SK-N-SH (cell line): ENCODE data around the gene NME5. TPM values are rescaled to one million over a fixed set of nuclear protein-coding genes. Genes with fewer than 3 reads are reported as not detected.

Experiments
- CTCF ChIA-PET: fragments of 300-600, 350-600 bp; formaldehyde crosslinking; extraction: SDS; loops from one replicate; lab custom pipeline; 2021; lab: Yijun Ruan, JAX
- POLR2A ChIA-PET: fragments of 350-600 bp; sonication (Branson Sonifier 250); formaldehyde crosslinking; extraction: SDS; loops from one replicate; lab custom pipeline; 2020; ENCODE audit warnings: antibody characterized with exemption, inconsistent platforms; lab: Yijun Ruan, JAX
- DNase-seq: peaks from one replicate; pipeline ENCODE4 v3.0.0; 2012
- H2AFZ ChIP-seq: fragments of 200-600 bp; sonication (generic); 2 replicates; pipeline ENCODE4 v1.8.1; 2016; ENCODE audit warnings: antibody characterized with exemption, mild to moderate bottlenecking, low read depth
- H3F3A ChIP-seq: fragments of 200-600 bp; sonication (generic); replicated peaks from 2 replicates; pipeline ENCODE3; 2016; ENCODE audit warnings: antibody characterized with exemption, mild to moderate bottlenecking; ENCODE audit not compliant: insufficient read depth
- H3K27ac ChIP-seq, 2 experiments: fragments of 200-500 bp in 1 of 2; fragments of 200-600 bp in 1 of 2; sonication (Bioruptor generic) in 1 of 2; sonication (generic), shearing (Covaris generic) in 1 of 2; 2 replicates each; pipeline versions ENCODE4 v1.5.1 to v1.6.1; 2014 to 2016; ENCODE audit warnings: low read depth in 2 of 2, inconsistent platforms in 1 of 2, low read length in 1 of 2, mild to moderate bottlenecking in 1 of 2, mixed read lengths in 1 of 2
- H3K27me3 ChIP-seq: fragments of 200-600 bp; sonication (generic), shearing (Covaris generic); 2 replicates; pipeline ENCODE4 v1.6.1; 2016; ENCODE audit warnings: mixed run types; ENCODE audit not compliant: insufficient read depth
- H3K36me3 ChIP-seq, 2 experiments: fragments of 200-500 bp in 1 of 2; fragments of 200-600 bp in 1 of 2; sonication (Bioruptor generic) in 1 of 2; sonication (generic) in 1 of 2; replicated peaks in 1 of 2; 2 replicates each; pipeline versions ENCODE3 to v1.5.1; 2014 to 2016; ENCODE audit warnings: low read length in 1 of 2, mild to moderate bottlenecking in 1 of 2; ENCODE audit not compliant: insufficient read depth in 2 of 2, control insufficient read depth in 1 of 2
- H3K4me1 ChIP-seq, 2 experiments: fragments of 200-500 bp in 1 of 2; fragments of 200-600 bp in 1 of 2; sonication (Bioruptor generic) in 1 of 2; sonication (generic), shearing (Covaris generic) in 1 of 2; 2 replicates each; pipeline versions ENCODE4 v1.5.1 to v1.6.1; 2014 to 2016; ENCODE audit warnings: low read depth in 1 of 2, low read length in 1 of 2, mixed run types in 1 of 2; ENCODE audit not compliant: insufficient read depth in 2 of 2, control insufficient read depth in 1 of 2
- H3K4me2 ChIP-seq: fragments of 200-600 bp; sonication (generic), shearing (Covaris generic); 2 replicates; pipeline ENCODE4 v1.6.1; 2017; ENCODE audit warnings: mixed run types
- H3K4me3 ChIP-seq, 2 experiments: fragments of 200-500 bp in 1 of 2; fragments of 200-600 bp in 1 of 2; sonication (Bioruptor generic) in 1 of 2; sonication (generic), shearing (Covaris generic) in 1 of 2; 2 replicates each; pipeline versions ENCODE4 v1.5.1 to v1.8.1; 2014 to 2016; ENCODE audit warnings: low read depth in 2 of 2, inconsistent platforms in 1 of 2, low read length in 1 of 2, mild to moderate bottlenecking in 1 of 2, mixed read lengths in 1 of 2, moderate library complexity in 1 of 2
- H3K79me2 ChIP-seq: fragments of 200-600 bp; sonication (generic); 2 replicates; pipeline ENCODE4 v1.8.1; 2017; ENCODE audit warnings: mild to moderate bottlenecking; ENCODE audit not compliant: insufficient read depth
- H3K9ac ChIP-seq: fragments of 200-600 bp; sonication (generic); 2 replicates; pipeline ENCODE4 v1.6.1; 2017; ENCODE audit warnings: mixed run types
- H3K9me2 ChIP-seq: fragments of 200-600 bp; sonication (generic); 2 replicates; pipeline ENCODE4 v1.6.1; 2017; ENCODE audit warnings: mixed run types
- H3K9me3 ChIP-seq: fragments of 200-600 bp; sonication (generic); 2 replicates; pipeline ENCODE4 v1.6.1; 2017; ENCODE audit warnings: mixed run types, mild to moderate bottlenecking, moderate library complexity
- H4K20me1 ChIP-seq: fragments of 200-600 bp; sonication (generic); 2 replicates; pipeline ENCODE4 v1.6.1; 2017; ENCODE audit warnings: mild to moderate bottlenecking, mixed run types; ENCODE audit not compliant: insufficient read depth
- CHD2 ChIP-seq: fragments of 150-350 bp; IDR thresholded peaks from 2 replicates; pipeline ENCODE4 v1.6.1; 2018; ENCODE audit warnings: low read length; ENCODE audit not compliant: partially characterized antibody
- ELF1 ChIP-seq: IDR thresholded peaks from 2 replicates; pipeline ENCODE4 v1.4.0; 2012
- EP300 ChIP-seq, 2 experiments: IDR thresholded peaks; 2 replicates each; pipeline versions ENCODE4 v1.4.0 to v1.6.1; 2012; ENCODE audit warnings: borderline replicate concordance in 1 of 2, low read depth in 1 of 2, low read length in 1 of 2
- EZH2phosphoT487 ChIP-seq: fragments of 200-600 bp; sonication (generic); IDR thresholded peaks from 2 replicates; pipeline ENCODE4 v1.6.1; 2017; ENCODE audit warnings: low read depth, mixed run types, mild to moderate bottlenecking, antibody characterized with exemption, moderate library complexity, borderline replicate concordance
- FOXJ3 ChIP-seq: sonication (generic); formaldehyde crosslinking; IDR thresholded peaks from 2 replicates; pipeline ENCODE4 v1.5.1; 2020; ENCODE audit warnings: mild to moderate bottlenecking, missing genetic modification reagents
- GABPA ChIP-seq: IDR thresholded peaks from 2 replicates; pipeline ENCODE4 v1.4.0; 2012; ENCODE audit warnings: low read depth, mild to moderate bottlenecking
- JUND ChIP-seq: IDR thresholded peaks from 2 replicates; pipeline ENCODE4 v1.4.0; 2012
- MEF2A ChIP-seq: IDR thresholded peaks from 2 replicates; pipeline ENCODE4 v1.4.0; 2012; ENCODE audit warnings: low read depth, borderline replicate concordance
- MXI1 ChIP-seq: IDR thresholded peaks from 2 replicates; pipeline ENCODE4 v1.6.1; 2012; ENCODE audit warnings: mild to moderate bottlenecking, low read depth, low read length, improper control_type of control experiment
- NFIC ChIP-seq: IDR thresholded peaks from 2 replicates; pipeline ENCODE4 v1.4.0; 2012; ENCODE audit warnings: borderline replicate concordance
- RCOR1 ChIP-seq: fragments of 150-350 bp; IDR thresholded peaks from 2 replicates; pipeline ENCODE4 v1.6.1; 2017; ENCODE audit warnings: antibody characterized with exemption, low read length
- RFX5 ChIP-seq: IDR thresholded peaks from 2 replicates; pipeline ENCODE4 v1.6.1; 2012; ENCODE audit warnings: mild to moderate bottlenecking, improper control_type of control experiment, low read length
- RXRA ChIP-seq: IDR thresholded peaks from 2 replicates; pipeline ENCODE4 v1.4.0; 2012; ENCODE audit warnings: low read depth, mild to moderate bottlenecking, borderline replicate concordance
- SIN3A ChIP-seq: IDR thresholded peaks from 2 replicates; pipeline ENCODE4 v1.6.1; 2012; ENCODE audit warnings: low read depth, mild to moderate bottlenecking, low read length, moderate library complexity, borderline replicate concordance
- YY1 ChIP-seq: IDR thresholded peaks from 2 replicates; pipeline ENCODE4 v1.4.0; 2012; ENCODE audit warnings: low read depth, mild to moderate bottlenecking
- WGBS: methylation state at CpG from one replicate; pipeline ENCODE4 v1.1.6; 2017; ENCODE audit warnings: low lambda C conversion rate; 5-methylcytosine and 5-hydroxymethylcytosine counted together
- polyA plus RNA-seq, 3 experiments: library from polyadenylated mRNA; depleted of rRNA; stranded (reverse); fragments of >200 nt; gene quantifications; 2 replicates each; pipeline ENCODE4 v1.2.3, GENCODE V29; 2012
- TF ChIP-seq, protein P1 (sequence below): IDR thresholded peaks from 2 replicates; pipeline ENCODE4; 2012
- TF ChIP-seq, protein P2 (sequence below): IDR thresholded peaks from 2 replicates; pipeline ENCODE4 v1.4.0; 2012; ENCODE audit warnings: low read depth, borderline replicate concordance
- TF ChIP-seq, protein P3 (sequence below): fragments of 150-350 bp; IDR thresholded peaks from 2 replicates; pipeline ENCODE4 v1.6.1; 2016; ENCODE audit warnings: mild to moderate bottlenecking, low read depth, low read length
- TF ChIP-seq, protein P4 (sequence below): IDR thresholded peaks from 2 replicates; pipeline ENCODE4 v1.4.0; 2012; ENCODE audit warnings: low read depth
- TF ChIP-seq, protein P5 (sequence below): IDR thresholded peaks from 2 replicates; pipeline ENCODE4 v1.6.1; 2012; ENCODE audit warnings: mild to moderate bottlenecking, low read depth, low read length, moderate library complexity

The NME5 gene
- polyA plus RNA-seq, 1 of the 3 experiments (the other 2 are of a cell fraction): 3.7 TPM

DNA sequence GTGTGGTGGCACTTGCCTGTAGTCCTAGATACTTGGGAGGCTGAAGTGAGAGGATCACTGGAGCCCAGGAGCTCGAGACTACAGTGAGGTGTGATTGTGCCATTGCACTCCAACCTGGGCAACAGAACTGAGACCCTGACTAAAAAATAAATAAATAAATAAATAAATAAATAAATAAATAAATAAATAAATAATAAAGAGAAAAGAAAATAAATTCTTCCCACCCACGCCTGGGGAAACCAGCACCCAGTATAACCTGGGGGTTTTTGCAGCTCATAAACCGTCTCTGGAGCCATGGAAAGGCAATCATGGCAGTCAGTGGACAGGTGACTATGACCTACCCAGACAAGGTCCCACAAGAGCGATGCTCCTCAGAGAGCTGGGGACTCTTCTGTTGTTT lies 47.5 kb downstream of the NME5 start:
- CTCF ChIA-PET: interaction anchor here (1.0 to 2.0 kb wide), 5 partner anchors 14 to 313 kb away, joined by 3 to 12 read pairs (median 4); no protein-coding TSS in a partner anchor
- Histone ChIP-seq H3F3A (no peaks in the 10 kb centered on the region), H3K36me3 (no peaks in the 10 kb centered on the region), H3K9ac (no peak overlapping the region), H3K9me2 (no peaks in the 10 kb centered on the region), H3K79me2 (no peaks in the 10 kb centered on the region), H3K27me3 (peaks cover 7% of the 10 kb centered on the region; the same call in 1 of the 2 replicates), H2AFZ (no peak overlapping the region), H3K27ac (no peak overlapping the region), H3K4me1 (no peaks in the 10 kb centered on the region), H3K4me3 (no peak overlapping the region), H4K20me1 (no peaks in the 10 kb centered on the region), H3K4me2 (no peak overlapping the region), H3K9me3 (no peaks in the 10 kb centered on the region)
- 48% methylated on average over 4 of the region's 4 CpGs for WGBS
- POLR2A ChIA-PET: no interaction called here
- TF ChIP-seq FOXJ3 (CRISPR knock-in tag): no peak
- TF ChIP-seq JUND: no peak
- TF ChIP-seq GABPA: no peak
- no peak for TF ChIP-seq EP300 (IDR thresholded peaks at IDR 0.05; ENCODE audit: borderline replicate concordance in 1 of 2, low read depth in 1 of 2, low read length in 1 of 2)
- TF ChIP-seq, protein P1, sequence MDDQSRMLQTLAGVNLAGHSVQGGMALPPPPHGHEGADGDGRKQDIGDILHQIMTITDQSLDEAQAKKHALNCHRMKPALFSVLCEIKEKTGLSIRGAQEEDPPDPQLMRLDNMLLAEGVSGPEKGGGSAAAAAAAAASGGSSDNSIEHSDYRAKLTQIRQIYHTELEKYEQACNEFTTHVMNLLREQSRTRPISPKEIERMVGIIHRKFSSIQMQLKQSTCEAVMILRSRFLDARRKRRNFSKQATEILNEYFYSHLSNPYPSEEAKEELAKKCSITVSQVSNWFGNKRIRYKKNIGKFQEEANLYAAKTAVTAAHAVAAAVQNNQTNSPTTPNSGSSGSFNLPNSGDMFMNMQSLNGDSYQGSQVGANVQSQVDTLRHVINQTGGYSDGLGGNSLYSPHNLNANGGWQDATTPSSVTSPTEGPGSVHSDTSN: no peak
- no peak for TF ChIP-seq RCOR1
- no peak for TF ChIP-seq MXI1
- TF ChIP-seq, protein P2, sequence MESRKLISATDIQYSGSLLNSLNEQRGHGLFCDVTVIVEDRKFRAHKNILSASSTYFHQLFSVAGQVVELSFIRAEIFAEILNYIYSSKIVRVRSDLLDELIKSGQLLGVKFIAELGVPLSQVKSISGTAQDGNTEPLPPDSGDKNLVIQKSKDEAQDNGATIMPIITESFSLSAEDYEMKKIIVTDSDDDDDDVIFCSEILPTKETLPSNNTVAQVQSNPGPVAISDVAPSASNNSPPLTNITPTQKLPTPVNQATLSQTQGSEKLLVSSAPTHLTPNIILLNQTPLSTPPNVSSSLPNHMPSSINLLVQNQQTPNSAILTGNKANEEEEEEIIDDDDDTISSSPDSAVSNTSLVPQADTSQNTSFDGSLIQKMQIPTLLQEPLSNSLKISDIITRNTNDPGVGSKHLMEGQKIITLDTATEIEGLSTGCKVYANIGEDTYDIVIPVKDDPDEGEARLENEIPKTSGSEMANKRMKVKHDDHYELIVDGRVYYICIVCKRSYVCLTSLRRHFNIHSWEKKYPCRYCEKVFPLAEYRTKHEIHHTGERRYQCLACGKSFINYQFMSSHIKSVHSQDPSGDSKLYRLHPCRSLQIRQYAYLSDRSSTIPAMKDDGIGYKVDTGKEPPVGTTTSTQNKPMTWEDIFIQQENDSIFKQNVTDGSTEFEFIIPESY: no peak
- no peak for TF ChIP-seq ELF1
- TF ChIP-seq, protein P3, sequence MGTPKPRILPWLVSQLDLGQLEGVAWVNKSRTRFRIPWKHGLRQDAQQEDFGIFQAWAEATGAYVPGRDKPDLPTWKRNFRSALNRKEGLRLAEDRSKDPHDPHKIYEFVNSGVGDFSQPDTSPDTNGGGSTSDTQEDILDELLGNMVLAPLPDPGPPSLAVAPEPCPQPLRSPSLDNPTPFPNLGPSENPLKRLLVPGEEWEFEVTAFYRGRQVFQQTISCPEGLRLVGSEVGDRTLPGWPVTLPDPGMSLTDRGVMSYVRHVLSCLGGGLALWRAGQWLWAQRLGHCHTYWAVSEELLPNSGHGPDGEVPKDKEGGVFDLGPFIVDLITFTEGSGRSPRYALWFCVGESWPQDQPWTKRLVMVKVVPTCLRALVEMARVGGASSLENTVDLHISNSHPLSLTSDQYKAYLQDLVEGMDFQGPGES: no peak
- no peak for TF ChIP-seq EZH2phosphoT487
- no peak for DNase-seq

DNA sequence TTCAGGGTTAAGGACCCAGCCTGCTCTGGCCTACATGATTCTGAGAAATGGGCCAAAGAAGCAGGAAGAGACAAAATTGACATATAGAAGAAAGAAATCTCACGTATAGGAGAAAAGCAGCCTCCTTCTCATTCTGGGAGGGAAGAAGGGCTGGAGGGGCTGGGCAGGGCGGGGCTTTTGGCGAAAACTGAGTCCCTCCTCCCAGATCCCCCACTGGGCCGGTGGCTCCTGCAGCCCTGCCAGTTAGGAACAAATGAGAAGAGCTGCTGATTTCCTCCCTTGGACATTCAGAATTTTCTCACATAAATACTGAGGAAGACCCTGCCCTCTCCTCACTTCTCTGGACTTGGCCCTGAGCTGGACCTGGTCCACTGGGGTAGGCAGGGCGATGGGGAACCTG lies 55.5 kb downstream of the NME5 start, which contains the start of gene WNT8A:
Gene WNT8A, plus strand, starts transcription at position 332 of the 400 bp plus-strand sequence. CDS start 95 bp downstream, outside the sequence.
- Histone ChIP-seq H3K79me2 (no peaks in the 10 kb centered on the region), H3K4me2 (no peak within 1 kb of the TSS), H3K9me2 (no peaks in the 10 kb centered on the region), H3F3A (no peaks in the 10 kb centered on the region), H3K36me3 (no peaks in the 10 kb centered on the region), H4K20me1 (no peaks in the 10 kb centered on the region), H3K4me1 (no peaks in the 10 kb centered on the region), H3K9me3 (no peaks in the 10 kb centered on the region), H3K4me3 (no peak within 1 kb of the TSS), H3K27ac (no peak within 1 kb of the TSS), H3K9ac (no peak within 1 kb of the TSS), H2AFZ (no peak within 1 kb of the TSS), H3K27me3 (no peaks in the 10 kb centered on the region)
- no peak for DNase-seq
- ChIA-PET CTCF (interaction anchor here (1.3 to 3.8 kb wide), 4 partner anchors 15 to 304 kb away, joined by 4 to 20 read pairs (median 13); no protein-coding TSS in a partner anchor), POLR2A (no interaction called here)
- WGBS: 67% methylated on average over 5 of the region's 5 CpGs
- TF ChIP-seq RFX5: no peak
- TF ChIP-seq SIN3A: no peak
- no peak for TF ChIP-seq RCOR1
- TF ChIP-seq, protein P4, sequence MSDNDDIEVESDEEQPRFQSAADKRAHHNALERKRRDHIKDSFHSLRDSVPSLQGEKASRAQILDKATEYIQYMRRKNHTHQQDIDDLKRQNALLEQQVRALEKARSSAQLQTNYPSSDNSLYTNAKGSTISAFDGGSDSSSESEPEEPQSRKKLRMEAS: no peak
- TF ChIP-seq, protein P5, sequence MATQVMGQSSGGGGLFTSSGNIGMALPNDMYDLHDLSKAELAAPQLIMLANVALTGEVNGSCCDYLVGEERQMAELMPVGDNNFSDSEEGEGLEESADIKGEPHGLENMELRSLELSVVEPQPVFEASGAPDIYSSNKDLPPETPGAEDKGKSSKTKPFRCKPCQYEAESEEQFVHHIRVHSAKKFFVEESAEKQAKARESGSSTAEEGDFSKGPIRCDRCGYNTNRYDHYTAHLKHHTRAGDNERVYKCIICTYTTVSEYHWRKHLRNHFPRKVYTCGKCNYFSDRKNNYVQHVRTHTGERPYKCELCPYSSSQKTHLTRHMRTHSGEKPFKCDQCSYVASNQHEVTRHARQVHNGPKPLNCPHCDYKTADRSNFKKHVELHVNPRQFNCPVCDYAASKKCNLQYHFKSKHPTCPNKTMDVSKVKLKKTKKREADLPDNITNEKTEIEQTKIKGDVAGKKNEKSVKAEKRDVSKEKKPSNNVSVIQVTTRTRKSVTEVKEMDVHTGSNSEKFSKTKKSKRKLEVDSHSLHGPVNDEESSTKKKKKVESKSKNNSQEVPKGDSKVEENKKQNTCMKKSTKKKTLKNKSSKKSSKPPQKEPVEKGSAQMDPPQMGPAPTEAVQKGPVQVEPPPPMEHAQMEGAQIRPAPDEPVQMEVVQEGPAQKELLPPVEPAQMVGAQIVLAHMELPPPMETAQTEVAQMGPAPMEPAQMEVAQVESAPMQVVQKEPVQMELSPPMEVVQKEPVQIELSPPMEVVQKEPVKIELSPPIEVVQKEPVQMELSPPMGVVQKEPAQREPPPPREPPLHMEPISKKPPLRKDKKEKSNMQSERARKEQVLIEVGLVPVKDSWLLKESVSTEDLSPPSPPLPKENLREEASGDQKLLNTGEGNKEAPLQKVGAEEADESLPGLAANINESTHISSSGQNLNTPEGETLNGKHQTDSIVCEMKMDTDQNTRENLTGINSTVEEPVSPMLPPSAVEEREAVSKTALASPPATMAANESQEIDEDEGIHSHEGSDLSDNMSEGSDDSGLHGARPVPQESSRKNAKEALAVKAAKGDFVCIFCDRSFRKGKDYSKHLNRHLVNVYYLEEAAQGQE: no peak
- no peak for TF ChIP-seq NFIC
- no peak for TF ChIP-seq ELF1
- TF ChIP-seq MXI1: no peak
- no peak for TF ChIP-seq MEF2A
- no peak for TF ChIP-seq GABPA
- no peak for TF ChIP-seq RXRA
- no peak for TF ChIP-seq JUND
- no peak for TF ChIP-seq YY1
- TF ChIP-seq CHD2: no peak
